A549 (cell line): Measurements from ENCODE around the gene TLK1. TPM values are rescaled to one million over a fixed set of nuclear protein-coding genes. Genes with fewer than 3 reads are reported as not detected.

ENCODE experiments used
- ATAC-seq, 2 experiments: fragments of 200-7000 bp in 1 of 2; fragments of >200 bp in 1 of 2; cut with Nextera tagmentation in 1 of 2; cut with Tn5 transposase in 1 of 2; 3 replicates each; pipeline versions ENCODE4 v1.8.0 to v1.9.1; 2018 to 2020; ENCODE audit warnings: mild to moderate bottlenecking in 1 of 2, moderate library complexity in 1 of 2
- CTCF ChIA-PET: fragments of 300-600 bp; sonication (Branson Sonifier 250); formaldehyde crosslinking; extraction: SDS; loops from one replicate; lab custom pipeline; 2021; ENCODE audit warnings: antibody characterized with exemption, inconsistent platforms; lab: Yijun Ruan, JAX
- POLR2A ChIA-PET: fragments of 350-600 bp; formaldehyde crosslinking; extraction: SDS; loops from one replicate; lab custom pipeline; 2021; ENCODE audit warnings: antibody characterized with exemption, inconsistent platforms; lab: Yijun Ruan, JAX
- DNase-seq, 2 experiments: peaks; one replicate each; pipeline versions ENCODE4 v3.0.0 to v3.0.0-alpha.2; 2011 to 2016; ENCODE audit warnings: low read depth in 1 of 2, low spot score in 1 of 2
- FAIRE-seq: peaks from 2 replicates; lab custom pipeline; 2011; peaks lifted over from hg19 to GRCh38; lab: Jason Lieb, UNC
- H3K27ac ChIP-seq, 2 experiments: fragments of >200 bp; sonication (Bioruptor Twin); formaldehyde crosslinking; 3 replicates each; pipeline ENCODE4 v1.5.1; 2016 to 2017
- H3K4me1 ChIP-seq: fragments of >200 bp; sonication (Bioruptor Twin); formaldehyde crosslinking; 3 replicates; pipeline ENCODE4 v1.6.1; 2016
- H3K4me2 ChIP-seq: fragments of >200 bp; sonication (Bioruptor Twin); formaldehyde crosslinking; 3 replicates; pipeline ENCODE4 v1.6.1; 2016
- H3K4me3 ChIP-seq: fragments of >200 bp; sonication (Bioruptor Twin); formaldehyde crosslinking; 3 replicates; pipeline ENCODE4 v1.5.1; 2016
- H3K9me3 ChIP-seq: fragments of >200 bp; sonication (Bioruptor Twin); formaldehyde crosslinking; 3 replicates; pipeline ENCODE4 v1.6.1; 2016
- BCL3 ChIP-seq: fragments of >200 bp; sonication (Bioruptor Twin); formaldehyde crosslinking; IDR thresholded peaks from 3 replicates; pipeline ENCODE4 v1.6.1; 2016
- CBX2 ChIP-seq: fragments of 200-600 bp; sonication (generic); IDR thresholded peaks from 2 replicates; pipeline ENCODE4 v1.6.1; 2016; ENCODE audit warnings: low read depth, mild to moderate bottlenecking, borderline replicate concordance
- CEBPB ChIP-seq, 2 experiments: fragments of >200 bp in 1 of 2; sonication (Bioruptor Twin) in 1 of 2; formaldehyde crosslinking in 1 of 2; IDR thresholded peaks; 2 replicates each; pipeline ENCODE4 v1.6.1; 2012 to 2016
- CHD2 ChIP-seq: fragments of 150-350 bp; IDR thresholded peaks from 2 replicates; pipeline ENCODE4 v1.6.1; 2014; ENCODE audit warnings: low read length; ENCODE audit not compliant: partially characterized antibody
- CTCF ChIP-seq: fragments of >200 bp; sonication (Bioruptor Twin); formaldehyde crosslinking; IDR thresholded peaks from 3 replicates; pipeline ENCODE4 v1.5.1; 2016
- E2F6 ChIP-seq: IDR thresholded peaks from 2 replicates; pipeline ENCODE4 v1.6.1; 2012; ENCODE audit warnings: low read depth, borderline replicate concordance
- ELK1 ChIP-seq: fragments of 150-350 bp; IDR thresholded peaks from 2 replicates; pipeline ENCODE4 v1.6.1; 2014; ENCODE audit warnings: low read depth, mild to moderate bottlenecking, low read length
- EP300 ChIP-seq, 2 experiments: fragments of >200 bp; sonication (Bioruptor Twin); formaldehyde crosslinking; IDR thresholded peaks; 2 replicates in 1 of 2; 3 replicates in 1 of 2; pipeline ENCODE4 v1.6.1; 2016 to 2017
- FOSL2 ChIP-seq, 2 experiments: fragments of 450-650 bp in 1 of 2; fragments of >200 bp in 1 of 2; sonication (Bioruptor Twin) in 1 of 2; formaldehyde crosslinking; IDR thresholded peaks; 2 replicates each; pipeline versions ENCODE4 v1.5.0 to v1.6.1; 2016 to 2020; ENCODE audit warnings: mild to moderate bottlenecking in 1 of 2, moderate library complexity in 1 of 2
- GATA3 ChIP-seq: IDR thresholded peaks from 2 replicates; pipeline ENCODE4 v1.6.1; 2012; ENCODE audit warnings: borderline replicate concordance
- JUNB ChIP-seq: fragments of >200 bp; sonication (Bioruptor Twin); formaldehyde crosslinking; IDR thresholded peaks from 2 replicates; pipeline ENCODE4 v1.6.1; 2016
- KDM1A ChIP-seq: fragments of 200-600 bp; sonication (generic); IDR thresholded peaks from 2 replicates; pipeline ENCODE4 v1.6.1; 2016; ENCODE audit warnings: low read depth, mild to moderate bottlenecking
- MYC ChIP-seq: IDR thresholded peaks from 2 replicates; pipeline ENCODE4 v1.6.1; 2012; ENCODE audit warnings: mild to moderate bottlenecking, inconsistent platforms, low read length, improper control_type of control experiment, borderline replicate concordance
- RAD21 ChIP-seq, 2 experiments: fragments of >200 bp in 1 of 2; sonication (Bioruptor Twin) in 1 of 2; formaldehyde crosslinking in 1 of 2; IDR thresholded peaks in 1 of 2; conservative IDR thresholded peaks in 1 of 2; 2 replicates in 1 of 2; 3 replicates in 1 of 2; pipeline ENCODE4 v1.6.1; 2012 to 2018; ENCODE audit warnings: inconsistent platforms in 1 of 2
- RCOR1 ChIP-seq: fragments of 150-350 bp; IDR thresholded peaks from 2 replicates; pipeline ENCODE4 v1.6.1; 2014; ENCODE audit warnings: antibody characterized with exemption, low read length, low read depth
- SREBF2 ChIP-seq: fragments of 450-650 bp; IDR thresholded peaks from 2 replicates; pipeline ENCODE4 v1.6.1; 2014; ENCODE audit warnings: mild to moderate bottlenecking, moderate library complexity
- TFCP2L1 ChIP-seq: fragments of 250-450 bp; sonication (Bioruptor Pico); IDR thresholded peaks from 2 replicates; pipeline ENCODE4 v1.5.0; 2021; ENCODE audit warnings: mild to moderate bottlenecking
- USF2 ChIP-seq: fragments of 450-650 bp; IDR thresholded peaks from 2 replicates; pipeline ENCODE4 v1.6.1; 2014; ENCODE audit warnings: antibody characterized with exemption
- ZFP36 ChIP-seq: fragments of 450-650 bp; IDR thresholded peaks from 2 replicates; pipeline ENCODE4 v1.6.1; 2014; ENCODE audit warnings: borderline replicate concordance; ENCODE audit not compliant: partially characterized antibody
- ZNF302 ChIP-seq: fragments of 250-450 bp; sonication (Bioruptor Pico); IDR thresholded peaks from 2 replicates; pipeline ENCODE4 v1.9.0; 2021; ENCODE audit warnings: inconsistent platforms, mild to moderate bottlenecking, moderate library complexity
- WGBS: methylation state at CpG from one replicate; pipeline ENCODE4 v1.1.6; 2017; ENCODE audit errors: missing lambda C conversion rate; 5-methylcytosine and 5-hydroxymethylcytosine counted together
- polyA plus RNA-seq, 4 experiments: library from polyadenylated mRNA; depleted of rRNA in 3 of 4; stranded (reverse); fragments of >200 nt; fragmentation: RNase III in 1 of 4; extraction: RNeasy Plus Mini Kit Qiagen cat#74134 plus additional on column Dnase treatment in 1 of 4; gene quantifications; 2 replicates in 3 of 4; 3 replicates in 1 of 4; pipeline ENCODE4 v1.2.3, GENCODE V29; 2011 to 2017

Gene TLK1
- polyA plus RNA-seq, 2 of the 4 experiments (the other 2 are of a cell fraction), result 16.9 to 28.9 TPM

- ChIA-PET CTCF (interaction anchor here (1.6 kb wide), 1 partner anchor 52 kb away, joined by 9 read pairs; no protein-coding TSS in a partner anchor), POLR2A (no interaction called here)
- no peak for TF ChIP-seq CHD2
- TF ChIP-seq ZNF302 (CRISPR knock-in tag), result no peak
- TF ChIP-seq CTCF, result no peak
- TF ChIP-seq FOSL2 (IDR thresholded peaks at IDR 0.05), result no peak
- TF ChIP-seq FOSL2 (CRISPR knock-in tag; IDR thresholded peaks at IDR 0.05), result peak; percentile 33; the same call in 1 of the 2 replicates
- TF ChIP-seq JUNB, result no peak
- no peak for TF ChIP-seq MYC
- DNase-seq, result no peak
- H3K4me3 ChIP-seq, result no peak overlapping the region
- no peak for FAIRE-seq
- no peak overlapping the region for H3K27ac ChIP-seq
- no peak overlapping the region for H3K4me2 ChIP-seq
- H3K4me1 ChIP-seq, result peaks cover 9% of the 10 kb centered on the region; the same call in 2 of the 3 replicates
- WGBS, result 3% methylated on average over 2 of the region's 2 CpGs
- no peak for ATAC-seq
- no peaks in the 10 kb centered on the region for H3K9me3 ChIP-seq
Observed at GRCh38 chr2:171034315-171034714, 126.4 kb downstream of the TLK1 start.

GRCh38 chr2:171025214-171025613 lies 135.5 kb downstream of the TLK1 start:
- FAIRE-seq (no peak), ATAC-seq (no peak), DNase-seq (no peak)
- Histone ChIP-seq H3K9me3 (no peaks in the 10 kb centered on the region), H3K4me1 (peaks cover 17% of the 10 kb centered on the region), H3K4me3 (no peak overlapping the region), H3K27ac (no peak overlapping the region), H3K4me2 (no peak overlapping the region)
- 77% methylated on average over 3 of the region's 3 CpGs for WGBS
- ChIA-PET CTCF (no interaction called here), POLR2A (no interaction called here)
- no peak for TF ChIP-seq CBX2
- TF ChIP-seq MYC, result no peak
- no peak for TF ChIP-seq TFCP2L1 (CRISPR knock-in tag)
- TF ChIP-seq E2F6, result no peak
- no peak for TF ChIP-seq CHD2
- TF ChIP-seq BCL3, result no peak
- TF ChIP-seq GATA3, result no peak
- no peak for TF ChIP-seq RAD21 (conservative IDR thresholded peaks at IDR 0.05 in 1 of 2, IDR thresholded peaks at IDR 0.05 in 1 of 2)
- no peak for TF ChIP-seq SREBF2
- no peak for TF ChIP-seq KDM1A
- no peak for TF ChIP-seq CEBPB (IDR thresholded peaks at IDR 0.05)
- TF ChIP-seq EP300 (IDR thresholded peaks at IDR 0.05), result no peak
- no peak for TF ChIP-seq RCOR1
- no peak for TF ChIP-seq ELK1
- no peak for TF ChIP-seq USF2
- TF ChIP-seq ZFP36, result no peak
